Prostate gland (tissue), 2 donors: ENCODE results near the gene ATP5F1D.

Source experiments
- CTCF ChIP-seq, 4 experiments: fragments of 200-600 bp in 2 of 4; fragments of 450-650 bp in 2 of 4; sonication (generic) in 2 of 4; IDR thresholded peaks; 1 replicate in 3 of 4; 2 replicates in 1 of 4; pipeline ENCODE4 v1.5.1; 2016 to 2019; ENCODE audit warnings: antibody characterized with exemption in 4 of 4, mild to moderate bottlenecking in 2 of 4, moderate library complexity in 2 of 4
- POLR2A ChIP-seq: fragments of 450-650 bp; IDR thresholded peaks from one replicate; pipeline ENCODE4 v1.6.1; 2016; ENCODE audit warnings: antibody characterized with exemption, mild to moderate bottlenecking
- POLR2AphosphoS5 ChIP-seq: sonication (generic); formaldehyde crosslinking; IDR thresholded peaks from one replicate; pipeline ENCODE4 v1.6.1; 2017; ENCODE audit warnings: antibody characterized with exemption

- no peak for TF ChIP-seq POLR2AphosphoS5
- TF ChIP-seq CTCF (IDR thresholded peaks at IDR 0.05): no peak
- no peak for TF ChIP-seq POLR2A
Observed at GRCh38 chr19:1228161-1228957, 13.2 kb upstream of the ATP5F1D start.
